GM21390 (cell line): Measurements from ENCODE around the gene RNU1-1.
"Not testable (repeated sequence)": the region's sequence is repeated elsewhere in the genome, so short reads cannot be mapped to it uniquely, and the experiment has no call there.

Experiments
- ATAC-seq: cut with Tn5 transposase; IDR thresholded peaks from one replicate; pipeline ENCODE4 v1.9.1; 2021; ENCODE audit not compliant: unreplicated experiment

Gene RNU1-1

GRCh38 chr1:16498047-16498446 is 16.0 kb downstream of the RNU1-1 start:
- ATAC-seq = not testable (repeated sequence)

GRCh38 chr1:16497474-16497904 is 16.6 kb downstream of the RNU1-1 start:
- not testable (repeated sequence) for ATAC-seq

DNA sequence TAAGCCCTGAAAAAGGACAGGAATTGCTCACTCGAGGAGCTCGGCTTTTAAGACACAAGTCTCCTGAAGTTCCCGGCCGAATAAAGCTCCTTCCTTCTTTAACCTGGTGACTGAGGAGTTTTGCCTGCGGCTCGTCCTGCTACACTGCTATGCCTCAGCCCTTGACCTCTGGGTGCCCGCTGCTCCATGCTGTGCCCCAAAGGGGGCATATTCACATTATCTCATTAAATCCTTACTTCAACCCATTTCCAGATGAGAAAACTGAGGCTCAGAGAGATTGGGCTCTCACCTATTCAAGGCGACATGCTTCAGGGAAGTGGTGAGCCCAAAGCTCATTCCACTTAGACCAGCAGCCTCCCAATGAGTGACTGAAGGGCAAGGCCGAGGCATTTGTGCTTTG is 20.4 kb downstream of the RNU1-1 start:
- not testable (repeated sequence) for ATAC-seq

- ATAC-seq = not testable (repeated sequence)
These were observed 21.1 kb downstream of the RNU1-1 start for GRCh38 chr1:16492937-16493336.

GRCh38 chr1:16491056-16491675 is 22.9 kb downstream of the RNU1-1 start:
- no peak for ATAC-seq

DNA sequence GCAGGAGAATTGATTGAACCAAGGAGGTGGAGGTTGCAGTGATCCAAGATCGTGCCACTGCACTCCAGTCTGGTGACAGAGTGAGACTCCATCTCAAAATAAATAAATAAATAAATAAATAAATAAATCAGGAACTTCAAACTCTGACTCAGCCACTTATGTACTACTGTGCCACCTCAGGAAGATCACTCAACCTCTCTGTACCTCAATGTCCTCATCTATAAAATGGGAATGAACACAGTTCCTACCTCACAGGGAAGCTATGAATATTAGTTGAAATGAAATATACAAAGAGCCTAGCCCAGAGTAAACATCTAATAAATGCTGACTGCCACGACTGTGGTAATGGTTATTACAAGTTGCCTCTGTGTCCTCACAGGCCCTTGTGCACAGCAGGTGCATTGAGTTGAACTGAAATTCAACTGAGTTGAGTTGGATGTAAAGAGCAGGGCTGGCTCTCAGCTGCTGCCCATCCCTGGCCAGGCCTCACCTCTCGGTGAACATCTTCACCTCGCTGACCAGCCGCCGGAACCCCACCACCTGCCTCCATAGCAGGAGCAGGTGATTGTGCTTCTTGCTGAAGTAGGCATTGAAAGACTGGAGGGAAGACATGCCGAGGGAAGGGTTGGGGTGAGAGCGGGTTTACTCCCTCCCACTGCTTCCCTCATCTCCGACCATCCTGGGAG is 24.7 kb downstream of the RNU1-1 start:
- ATAC-seq = not testable (repeated sequence)

DNA sequence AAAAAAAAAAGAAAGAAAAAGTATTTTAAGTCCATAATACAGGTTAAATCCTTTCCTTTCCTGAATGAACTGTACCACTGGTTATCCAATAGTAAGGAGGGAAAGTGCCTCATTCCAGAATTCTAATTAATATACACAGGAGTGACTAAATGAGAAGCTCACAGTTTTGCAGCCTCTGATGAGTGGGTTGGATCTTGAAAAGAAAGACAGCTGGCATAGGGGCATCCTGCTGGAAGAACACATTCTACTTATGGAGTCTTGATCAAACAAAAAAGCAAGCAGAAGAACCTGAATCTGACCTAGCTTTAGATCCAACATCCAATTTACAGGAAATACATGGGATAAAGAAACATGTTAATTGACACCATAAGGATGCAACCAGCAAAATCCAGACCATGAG is 27.1 kb downstream of the RNU1-1 start:
- ATAC-seq = not testable (repeated sequence)

DNA sequence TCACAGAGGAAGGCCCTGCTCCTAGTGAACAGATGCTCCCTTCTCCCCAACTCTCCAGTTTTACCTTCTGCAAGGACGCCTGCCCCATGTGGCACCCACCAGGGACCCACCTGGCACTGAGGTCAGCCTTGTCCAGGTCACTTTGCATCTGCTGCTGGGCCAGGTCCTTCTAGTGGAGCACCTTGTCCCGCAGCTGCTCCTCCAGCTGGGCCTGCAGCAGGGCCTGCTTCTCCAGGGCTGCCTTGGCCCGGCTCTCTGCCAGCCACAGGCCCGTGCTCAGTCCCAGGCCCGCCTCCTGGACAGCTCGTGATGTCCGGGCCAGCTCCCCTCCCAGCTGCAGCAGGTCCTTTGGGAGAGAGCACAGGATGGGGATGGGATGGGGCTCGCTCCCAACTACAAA is 27.8 kb downstream of the RNU1-1 start:
- not testable (repeated sequence) for ATAC-seq

GRCh38 chr1:16484931-16485330 is 29.2 kb downstream of the RNU1-1 start:
- no peak for ATAC-seq

DNA sequence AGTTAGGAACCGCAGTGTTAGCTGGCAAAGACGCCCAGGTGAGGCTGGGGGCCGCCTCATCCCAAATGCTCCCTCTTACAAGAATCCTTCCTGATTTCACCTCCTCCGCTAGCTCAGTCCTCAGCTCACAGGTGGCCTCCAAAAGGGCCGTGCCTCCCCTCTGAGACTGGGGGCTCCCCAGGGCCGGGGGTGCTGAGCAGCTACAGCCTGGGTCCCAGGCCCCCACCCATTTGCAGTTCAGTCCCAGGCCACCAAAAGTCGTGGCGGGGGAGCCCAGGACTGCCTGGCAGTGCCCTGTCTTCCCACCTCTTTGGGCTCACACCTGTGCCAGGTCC is 29.6 kb downstream of the RNU1-1 start:
- no peak for ATAC-seq

DNA sequence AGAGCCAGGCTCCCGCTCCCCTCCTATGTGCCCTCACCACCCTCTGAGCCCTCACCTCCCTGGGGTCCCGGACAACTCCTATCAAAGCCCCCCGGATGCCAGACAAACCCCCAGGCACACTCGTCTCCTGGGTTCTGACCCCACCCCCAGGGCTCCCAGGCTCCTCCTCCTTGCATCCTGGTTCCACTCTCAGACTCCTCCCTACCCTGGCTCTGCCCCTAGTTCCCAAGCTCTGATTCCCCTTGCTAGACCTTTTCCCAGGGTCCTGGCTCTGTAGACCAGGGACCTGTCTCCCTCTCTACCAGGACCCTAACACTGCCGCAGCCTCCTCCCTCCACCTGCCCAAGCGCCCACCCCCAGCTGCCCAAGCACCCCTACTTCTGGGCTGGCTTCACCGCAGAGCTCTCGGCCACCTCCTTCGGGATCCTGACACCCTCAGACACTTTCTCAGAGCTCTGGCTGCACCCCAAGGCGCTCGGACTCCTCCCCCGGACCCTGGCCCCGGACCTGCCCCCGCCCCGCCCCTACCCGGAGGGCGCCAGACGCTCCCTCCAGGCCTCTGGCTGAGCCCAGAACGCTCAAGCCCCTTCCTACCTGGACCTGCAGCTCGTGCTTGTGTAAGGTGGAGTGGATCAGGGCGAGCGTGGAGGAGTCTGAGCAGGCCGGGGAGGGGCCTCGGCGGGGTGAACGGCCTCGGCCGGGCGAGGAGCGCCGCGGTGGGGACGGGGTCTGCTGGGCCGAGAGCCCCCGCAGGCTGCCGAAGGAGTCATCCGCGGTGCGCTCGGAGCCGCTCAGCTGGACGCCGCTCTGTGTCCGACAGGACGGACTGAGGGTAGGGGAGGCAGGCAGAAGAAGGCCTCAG is 30.2 kb downstream of the RNU1-1 start:
- ATAC-seq = not testable (repeated sequence)

DNA sequence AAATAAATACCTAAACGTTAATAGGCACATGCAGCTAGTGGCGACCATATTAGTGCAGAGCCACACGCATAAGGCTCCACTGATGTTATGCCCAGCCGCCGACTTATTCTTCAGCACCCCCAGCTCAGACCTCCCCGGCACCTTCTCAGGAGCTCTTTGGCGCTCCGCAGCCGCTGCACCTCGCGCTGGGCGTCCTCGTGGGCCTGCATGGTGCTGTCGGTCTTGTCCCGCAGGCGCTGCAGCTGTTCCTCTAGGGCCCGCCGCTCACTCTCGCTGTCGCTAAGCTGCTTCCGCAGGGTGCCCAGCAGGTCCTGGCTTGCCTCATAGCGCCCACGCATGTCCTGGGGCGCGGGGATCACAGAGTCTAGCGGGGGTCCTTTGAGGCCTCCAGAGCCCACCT is 30.9 kb downstream of the RNU1-1 start:
- not testable (repeated sequence) for ATAC-seq

GRCh38 chr1:16478091-16478490 is 36.0 kb downstream of the RNU1-1 start:
- no peak for ATAC-seq

DNA sequence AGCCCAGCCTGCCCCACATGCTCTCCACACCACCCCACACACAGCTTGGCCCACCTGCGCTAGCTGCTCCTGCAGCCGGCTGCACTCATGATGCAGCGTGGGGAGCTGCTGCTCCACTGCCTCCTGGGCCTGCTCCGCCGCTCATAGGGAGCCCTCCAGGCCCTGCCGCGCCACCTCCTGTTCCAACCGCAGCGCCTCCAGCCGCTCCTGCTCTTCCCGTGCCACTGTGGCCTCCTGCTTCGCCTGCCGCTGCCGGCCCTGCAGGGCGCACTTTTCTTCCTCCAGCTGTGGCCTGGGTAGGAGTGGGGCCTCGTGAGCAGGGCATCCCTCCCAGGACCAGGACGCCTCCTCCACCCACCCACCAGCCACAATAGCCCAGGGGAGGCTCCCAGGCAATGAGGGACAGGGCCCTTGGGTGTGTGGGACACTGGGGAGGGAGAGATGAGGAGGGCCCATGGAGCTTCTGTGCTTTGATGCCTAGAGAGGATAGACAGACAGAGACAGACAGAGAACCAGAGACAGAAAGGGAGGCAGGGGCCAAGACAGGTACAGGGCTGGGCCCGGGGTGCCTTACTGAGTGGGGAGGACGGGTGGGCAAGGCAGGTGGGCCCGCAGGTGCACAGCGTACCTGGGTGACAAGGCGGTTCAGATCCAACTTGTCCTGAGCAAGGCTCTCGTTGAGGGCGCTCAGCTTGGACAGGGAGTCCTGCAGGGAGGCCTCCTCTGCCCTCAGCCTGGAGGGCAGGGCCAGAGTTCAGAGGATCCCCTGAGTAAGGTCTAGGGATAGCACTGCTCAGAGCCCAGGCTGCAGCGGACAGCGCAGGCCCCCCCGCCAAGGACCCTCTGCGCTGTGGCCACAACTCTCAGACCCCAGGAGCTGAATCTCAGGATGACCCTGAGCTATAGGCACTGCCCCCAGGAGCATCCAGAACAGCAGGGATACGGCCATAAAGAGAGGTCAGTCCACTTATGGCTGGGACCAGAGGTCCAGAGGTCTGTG is 38.0 kb downstream of the RNU1-1 start:
- ATAC-seq = not testable (repeated sequence)

GRCh38 chr1:16474891-16475290 is 39.2 kb downstream of the RNU1-1 start:
- ATAC-seq = not testable (repeated sequence)

GRCh38 chr1:16474166-16474800 is 39.8 kb downstream of the RNU1-1 start:
- ATAC-seq = no peak

GRCh38 chr1:16468558-16468957 is 45.5 kb downstream of the RNU1-1 start:
- no peak for ATAC-seq

DNA sequence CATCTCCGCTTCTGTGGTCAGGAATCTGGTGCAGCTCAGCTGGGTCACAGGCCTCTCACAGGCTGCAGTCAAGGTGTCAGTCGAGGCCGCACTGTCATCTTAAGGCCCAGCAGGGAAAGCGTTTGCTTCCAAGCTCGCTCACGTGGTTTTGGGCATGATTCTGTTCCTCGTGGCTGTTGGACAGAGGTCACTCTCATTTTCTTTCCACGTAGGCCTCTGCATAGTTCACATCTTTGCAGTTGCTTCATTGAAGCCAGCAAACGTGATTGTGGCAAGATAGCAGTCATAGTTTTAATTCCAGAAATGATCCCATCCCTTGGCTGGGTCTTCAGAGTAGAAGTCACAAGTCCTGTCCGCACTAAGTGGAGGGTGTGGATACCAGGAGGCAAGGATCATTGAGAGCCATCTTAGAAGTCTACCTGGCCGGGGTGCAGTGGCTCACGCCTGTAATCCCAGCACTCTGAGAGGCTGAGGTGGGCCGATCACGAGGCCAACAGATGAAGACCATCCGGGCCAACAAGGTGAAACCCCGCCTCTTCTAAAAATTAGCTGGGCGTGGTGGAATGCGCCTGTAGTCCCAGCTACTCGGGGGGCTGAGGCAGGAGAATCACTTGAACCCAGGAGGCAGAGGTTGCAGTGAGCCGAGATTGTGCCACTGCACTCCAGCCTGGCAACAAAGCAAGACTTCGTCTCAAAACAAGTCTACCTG is 49.0 kb downstream of the RNU1-1 start:
- ATAC-seq = no peak
